RWPE2 (cell line): ENCODE data around the gene MFSD11.

ENCODE experiments used
- ATAC-seq: fragments of 200-7000 bp; cut with Tn5 transposase; 3 replicates; pipeline ENCODE4 v1.9.1; 2021; ENCODE audit warnings: low read depth
- DNase-seq: peaks from one replicate; pipeline ENCODE4 v3.0.0-alpha.2; 2020; ENCODE audit warnings: low spot score
- H3K27ac ChIP-seq: fragments of 450-650 bp; 2 replicates; pipeline ENCODE4 v1.5.1; 2017; ENCODE audit warnings: mild to moderate bottlenecking; ENCODE audit not compliant: poor library complexity, severe bottlenecking
- H3K27me3 ChIP-seq: fragments of 250-450 bp; sonication (Bioruptor Pico); 2 replicates; pipeline ENCODE4 v1.5.1; 2021; ENCODE audit warnings: mild to moderate bottlenecking, moderate library complexity; ENCODE audit not compliant: insufficient read depth, poor library complexity, severe bottlenecking
- H3K36me3 ChIP-seq: fragments of 250-450 bp; sonication (Bioruptor Pico); 2 replicates; pipeline ENCODE4 v1.5.1; 2020; ENCODE audit warnings: low read depth, mild to moderate bottlenecking, moderate library complexity
- H3K4me1 ChIP-seq: fragments of 250-450 bp; sonication (Bioruptor Pico); 2 replicates; pipeline ENCODE4 v1.5.1; 2021; ENCODE audit warnings: mild to moderate bottlenecking, moderate library complexity; ENCODE audit not compliant: insufficient read depth, poor library complexity, severe bottlenecking
- H3K4me3 ChIP-seq: fragments of 250-450 bp; sonication (Bioruptor Pico); 2 replicates; pipeline ENCODE4 v1.5.1; 2021; ENCODE audit warnings: mild to moderate bottlenecking, moderate library complexity; ENCODE audit not compliant: severe bottlenecking
- H3K9me3 ChIP-seq: fragments of 250-450 bp; sonication (Bioruptor Pico); 2 replicates; pipeline ENCODE4 v1.5.1; 2021; ENCODE audit warnings: mild to moderate bottlenecking, moderate library complexity; ENCODE audit not compliant: severe bottlenecking
- CTCF ChIP-seq: fragments of 450-650 bp; IDR thresholded peaks from one replicate; pipeline ENCODE4 v1.5.1; 2017; ENCODE audit warnings: mild to moderate bottlenecking, moderate library complexity; ENCODE audit not compliant: poor library complexity, severe bottlenecking

The MFSD11 gene

GRCh38 chr17:76723812-76724211 lies 14.1 kb upstream of the MFSD11 start:
- Histone ChIP-seq H3K9me3 (no peaks in the 10 kb centered on the region), H3K4me3 (no peak overlapping the region), H3K36me3 (peaks cover 64% of the 10 kb centered on the region), H3K27ac (no peak overlapping the region), H3K27me3 (no peaks in the 10 kb centered on the region), H3K4me1 (peaks cover 6% of the 10 kb centered on the region)
- DNase-seq (no peak), ATAC-seq (no peak)
- TF ChIP-seq CTCF: no peak

DNA sequence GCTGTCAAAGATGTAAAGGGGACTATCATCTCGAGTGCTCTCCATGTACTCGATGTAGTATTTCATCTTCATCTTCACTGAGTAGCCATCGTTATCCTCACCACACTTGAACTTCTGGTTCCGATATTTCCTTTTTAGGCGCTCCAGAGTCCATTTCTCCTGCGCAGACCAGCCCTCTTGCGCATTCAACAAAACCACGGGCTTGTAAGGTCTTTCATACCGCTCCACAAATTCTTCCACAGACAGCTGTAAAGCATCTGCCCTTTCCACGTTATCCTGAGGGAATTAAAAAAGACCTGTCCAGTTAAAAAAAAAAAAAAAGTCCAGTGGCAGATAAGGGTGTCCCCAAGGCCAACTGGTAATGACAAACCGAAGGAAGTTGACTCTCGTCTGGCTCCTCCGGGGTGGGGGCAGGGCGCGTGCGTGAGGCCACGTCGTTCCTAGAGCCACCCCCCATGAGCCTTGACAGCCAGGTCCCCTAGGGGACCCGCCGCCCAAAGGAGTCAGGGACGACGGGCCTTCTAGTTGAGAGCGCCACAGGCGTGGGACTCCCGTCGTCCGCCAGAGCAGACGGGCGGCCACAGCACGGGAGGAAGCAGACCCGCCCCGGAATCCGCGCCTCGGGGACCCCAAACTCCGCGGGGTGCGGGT lies 12.2 kb upstream of the MFSD11 start:
- Histone ChIP-seq H3K27ac (peak overlapping the region; percentile 87), H3K36me3 (peaks cover 62% of the 10 kb centered on the region), H3K9me3 (no peaks in the 10 kb centered on the region), H3K27me3 (no peaks in the 10 kb centered on the region), H3K4me3 (peak overlapping the region; percentile 83), H3K4me1 (peaks cover 6% of the 10 kb centered on the region)
- no peak for TF ChIP-seq CTCF
- no peak for DNase-seq
- ATAC-seq: peak; percentile 28

- TF ChIP-seq CTCF: no peak
- no peaks in the 10 kb centered on the region for H3K9me3 ChIP-seq
- H3K27ac ChIP-seq: peak within 1 kb of the TSS; percentile 87
- peaks cover 58% of the 10 kb centered on the region for H3K36me3 ChIP-seq
- no peaks in the 10 kb centered on the region for H3K27me3 ChIP-seq
- ATAC-seq: peak; percentile 91
- peaks cover 6% of the 10 kb centered on the region for H3K4me1 ChIP-seq
- H3K4me3 ChIP-seq: peak within 1 kb of the TSS; percentile 83
- DNase-seq: peak; percentile 97
Observed at GRCh38 chr17:76726231-76726775, 11.6 kb upstream of the MFSD11 start, which contains the start of gene JMJD6. Gene JMJD6, minus strand, starts transcription at chr17:76726606. Its CDS starts 131 bp downstream, at chr17:76726475.

DNA sequence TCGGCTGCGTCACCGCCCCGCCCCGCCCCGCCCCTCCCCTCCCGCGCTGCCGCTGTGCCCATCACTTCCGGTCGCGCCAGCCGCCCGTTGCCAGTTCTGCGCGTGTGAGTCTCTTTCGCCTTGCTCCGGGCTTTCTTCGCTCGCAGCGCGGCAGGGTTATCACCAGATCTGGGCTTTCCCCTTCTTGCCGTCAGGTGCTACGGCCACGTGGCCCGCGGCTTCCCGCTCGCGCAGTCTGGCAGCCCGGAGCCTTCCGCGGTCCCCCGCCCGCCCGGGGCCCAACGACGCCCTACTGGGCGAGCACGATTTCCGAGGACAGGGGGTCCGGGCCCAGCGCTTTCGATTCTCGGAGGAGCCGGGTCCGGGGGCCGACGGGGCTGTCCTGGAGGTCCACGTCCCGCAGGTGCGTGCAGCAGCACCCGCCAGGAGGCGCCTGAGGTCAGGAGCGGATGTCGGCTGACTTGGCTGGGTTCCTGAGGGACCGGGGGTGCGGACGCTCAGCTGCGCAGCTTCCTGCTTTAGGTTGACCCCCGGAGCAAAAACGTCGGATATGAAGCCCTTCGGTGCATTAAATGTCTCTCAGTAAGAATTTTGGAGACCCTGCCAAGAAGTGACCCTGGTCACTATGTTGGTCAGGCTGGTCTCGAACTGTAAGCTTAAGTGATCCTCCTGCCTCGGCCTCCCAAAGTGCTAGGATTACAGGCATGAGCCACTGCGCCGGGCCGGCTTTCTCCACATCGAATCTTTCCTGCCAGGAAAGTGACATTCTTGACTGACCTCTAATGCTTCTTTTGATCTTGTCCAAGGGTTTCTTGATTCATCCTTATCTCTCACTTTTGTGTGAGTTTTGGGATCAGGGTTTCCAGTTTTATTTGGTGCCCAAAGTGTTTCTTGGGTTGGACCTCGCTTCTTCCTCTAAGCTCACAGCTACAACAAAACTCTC lies 10.9 kb upstream of the MFSD11 start, which contains the start of gene METTL23:
Gene METTL23 (plus strand): TSS at position 64 of the 943 bp plus-strand sequence. CDS start 2,872 bp downstream, outside the sequence.
- Histone ChIP-seq H3K9me3 (no peaks in the 10 kb centered on the region), H3K27me3 (no peaks in the 10 kb centered on the region), H3K4me1 (peaks cover 6% of the 10 kb centered on the region), H3K27ac (peak within 1 kb of the TSS; percentile 87), H3K36me3 (peaks cover 58% of the 10 kb centered on the region), H3K4me3 (peak within 1 kb of the TSS; percentile 83)
- ATAC-seq (peak; percentile 45), DNase-seq (peak; percentile 86)
- TF ChIP-seq CTCF: peak; percentile 86
